Measurements from ENCODE around the gene CEND1.

Gene CEND1

GRCh38 chr11:818396-819128 lies 28.7 kb upstream of the CEND1 start, which contains the start of gene PNPLA2:
Gene PNPLA2, plus strand, starts transcription at chr11:818914. Its CDS starts 805 bp downstream, at chr11:819719.
- Histone ChIP-seq H4K8ac (ENCODE audit: low read depth, low read length) (no peak within 1 kb of the TSS), H2BK120ac (ENCODE audit: low read depth, low read length) (no peak within 1 kb of the TSS), H3K79me1 (ENCODE audit: low read length) (peaks cover 4% of the 10 kb centered on the region), H3K4me2 (ENCODE audit: low read length) (peak within 1 kb of the TSS; percentile 89), H3K27ac (ENCODE audit: low read depth, low read length) (peak within 1 kb of the TSS; percentile 14), H3K4me3 (ENCODE audit: low read length) (peak within 1 kb of the TSS; percentile 73), H3K56ac (ENCODE audit: low read length) (peak within 1 kb of the TSS; percentile 92), H3K9ac (ENCODE audit: low read length) (peak within 1 kb of the TSS; percentile 86), H3K4me1 (ENCODE audit: control insufficient read depth, low read depth, low read length) (peaks cover 4% of the 10 kb centered on the region), H2BK5ac (ENCODE audit: low read length) (no peak within 1 kb of the TSS), H2BK15ac (replicated peaks; ENCODE audit: low read depth) (no peak within 1 kb of the TSS), H3K36me3 (ENCODE audit: control insufficient read depth, insufficient read depth, low read length) (no peaks in the 10 kb centered on the region), H3K18ac (ENCODE audit: low read length) (peak within 1 kb of the TSS; percentile 51), H3K79me2 (ENCODE audit: control insufficient read depth, insufficient read depth, low read length) (no peaks in the 10 kb centered on the region), H3K27me3 (ENCODE audit: insufficient read depth, low read length, poor library complexity) (no peaks in the 10 kb centered on the region), H4K5ac (ENCODE audit: low read length) (no peak within 1 kb of the TSS), H3K4ac (ENCODE audit: low read depth, low read length) (peak within 1 kb of the TSS; percentile 65), H2AK5ac (ENCODE audit: low read length) (no peak within 1 kb of the TSS), H3K23ac (ENCODE audit: low read length) (no peak within 1 kb of the TSS)
- no CpG with 5 or more reads among the region's 20 CpGs for WGBS (ENCODE audit: extremely low coverage, insufficient coverage, low lambda C conversion rate)
- DNase-seq: no peak

GRCh38 chr11:816433-816779 lies 26.5 kb upstream of the CEND1 start:
- Histone ChIP-seq H4K5ac (ENCODE audit: low read length) (no peak overlapping the region), H3K56ac (ENCODE audit: low read length) (no peak overlapping the region), H3K4ac (ENCODE audit: low read depth, low read length) (no peak overlapping the region), H3K18ac (ENCODE audit: low read length) (no peak overlapping the region), H3K4me2 (ENCODE audit: low read length) (no peak overlapping the region), H2AK5ac (ENCODE audit: low read length) (no peak overlapping the region), H3K9ac (ENCODE audit: low read length) (no peak overlapping the region), H2BK15ac (replicated peaks; ENCODE audit: low read depth) (no peak overlapping the region), H3K23ac (ENCODE audit: low read length) (no peak overlapping the region), H3K27ac (ENCODE audit: low read depth, low read length) (no peak overlapping the region), H3K27me3 (ENCODE audit: insufficient read depth, low read length, poor library complexity) (no peaks in the 10 kb centered on the region), H3K79me1 (ENCODE audit: low read length) (peaks cover 14% of the 10 kb centered on the region), H2BK120ac (ENCODE audit: low read depth, low read length) (no peak overlapping the region), H3K4me3 (ENCODE audit: low read length) (no peak overlapping the region), H3K36me3 (ENCODE audit: control insufficient read depth, insufficient read depth, low read length) (peaks cover 17% of the 10 kb centered on the region), H4K8ac (ENCODE audit: low read depth, low read length) (no peak overlapping the region), H3K4me1 (ENCODE audit: control insufficient read depth, low read depth, low read length) (peaks cover 4% of the 10 kb centered on the region), H3K79me2 (ENCODE audit: control insufficient read depth, insufficient read depth, low read length) (peaks cover 9% of the 10 kb centered on the region), H2BK5ac (ENCODE audit: low read length) (no peak overlapping the region)
- WGBS (ENCODE audit: extremely low coverage, insufficient coverage, low lambda C conversion rate): no CpG with 5 or more reads among the region's 11 CpGs
- peak; percentile 62 for DNase-seq

- no peak for DNase-seq
These were observed 26.0 kb upstream of the CEND1 start for GRCh38 chr11:815675-816432.

GRCh38 chr11:813456-814096 lies 23.7 kb upstream of the CEND1 start:
- Histone ChIP-seq H2BK120ac (ENCODE audit: low read depth, low read length) (no peak overlapping the region), H3K27me3 (ENCODE audit: insufficient read depth, low read length, poor library complexity) (no peaks in the 10 kb centered on the region), H2BK15ac (replicated peaks; ENCODE audit: low read depth) (no peak overlapping the region), H2AK5ac (ENCODE audit: low read length) (no peak overlapping the region), H3K36me3 (ENCODE audit: control insufficient read depth, insufficient read depth, low read length) (peaks cover 19% of the 10 kb centered on the region), H3K4me2 (ENCODE audit: low read length) (no peak overlapping the region), H3K56ac (ENCODE audit: low read length) (no peak overlapping the region), H3K18ac (ENCODE audit: low read length) (no peak overlapping the region), H3K4me1 (ENCODE audit: control insufficient read depth, low read depth, low read length) (peaks cover 4% of the 10 kb centered on the region), H3K79me1 (ENCODE audit: low read length) (peaks cover 19% of the 10 kb centered on the region), H3K4me3 (ENCODE audit: low read length) (no peak overlapping the region), H3K79me2 (ENCODE audit: control insufficient read depth, insufficient read depth, low read length) (peaks cover 30% of the 10 kb centered on the region), H3K4ac (ENCODE audit: low read depth, low read length) (no peak overlapping the region), H4K5ac (ENCODE audit: low read length) (no peak overlapping the region), H3K23ac (ENCODE audit: low read length) (no peak overlapping the region), H3K9ac (ENCODE audit: low read length) (no peak overlapping the region), H4K8ac (ENCODE audit: low read depth, low read length) (no peak overlapping the region), H2BK5ac (ENCODE audit: low read length) (no peak overlapping the region), H3K27ac (ENCODE audit: low read depth, low read length) (no peak overlapping the region)
- DNase-seq: no peak
- no CpG with 5 or more reads among the region's 9 CpGs for WGBS (ENCODE audit: extremely low coverage, insufficient coverage, low lambda C conversion rate)

More at GRCh38 chr11:815675-816432, 26.0 kb upstream of the CEND1 start:
- Histone ChIP-seq H3K27ac (ENCODE audit: low read depth, low read length) (no peak overlapping the region), H3K56ac (ENCODE audit: low read length) (no peak overlapping the region), H3K36me3 (ENCODE audit: control insufficient read depth, insufficient read depth, low read length) (peaks cover 19% of the 10 kb centered on the region), H3K4me2 (ENCODE audit: low read length) (no peak overlapping the region), H3K79me2 (ENCODE audit: control insufficient read depth, insufficient read depth, low read length) (peaks cover 15% of the 10 kb centered on the region), H3K79me1 (ENCODE audit: low read length) (peaks cover 17% of the 10 kb centered on the region), H4K5ac (ENCODE audit: low read length) (no peak overlapping the region), H3K18ac (ENCODE audit: low read length) (no peak overlapping the region), H3K4ac (ENCODE audit: low read depth, low read length) (no peak overlapping the region), H2BK15ac (replicated peaks; ENCODE audit: low read depth) (no peak overlapping the region), H4K8ac (ENCODE audit: low read depth, low read length) (no peak overlapping the region), H3K4me1 (ENCODE audit: control insufficient read depth, low read depth, low read length) (peaks cover 6% of the 10 kb centered on the region), H3K23ac (ENCODE audit: low read length) (no peak overlapping the region), H2AK5ac (ENCODE audit: low read length) (no peak overlapping the region), H3K9ac (ENCODE audit: low read length) (no peak overlapping the region), H2BK120ac (ENCODE audit: low read depth, low read length) (no peak overlapping the region), H2BK5ac (ENCODE audit: low read length) (no peak overlapping the region), H3K4me3 (ENCODE audit: low read length) (no peak overlapping the region), H3K27me3 (ENCODE audit: insufficient read depth, low read length, poor library complexity) (no peaks in the 10 kb centered on the region)
- no CpG with 5 or more reads among the region's 11 CpGs for WGBS (ENCODE audit: extremely low coverage, insufficient coverage, low lambda C conversion rate)

GRCh38 chr11:813072-813455 lies 23.2 kb upstream of the CEND1 start:
- Histone ChIP-seq H4K8ac (ENCODE audit: low read depth, low read length) (no peak overlapping the region), H2BK120ac (ENCODE audit: low read depth, low read length) (no peak overlapping the region), H3K4me3 (ENCODE audit: low read length) (no peak overlapping the region), H3K56ac (ENCODE audit: low read length) (no peak overlapping the region), H2BK5ac (ENCODE audit: low read length) (no peak overlapping the region), H3K79me1 (ENCODE audit: low read length) (peaks cover 19% of the 10 kb centered on the region), H3K9ac (ENCODE audit: low read length) (no peak overlapping the region), H3K4ac (ENCODE audit: low read depth, low read length) (no peak overlapping the region), H3K27ac (ENCODE audit: low read depth, low read length) (no peak overlapping the region), H4K5ac (ENCODE audit: low read length) (no peak overlapping the region), H2AK5ac (ENCODE audit: low read length) (no peak overlapping the region), H3K36me3 (ENCODE audit: control insufficient read depth, insufficient read depth, low read length) (peaks cover 19% of the 10 kb centered on the region), H3K4me1 (ENCODE audit: control insufficient read depth, low read depth, low read length) (peaks cover 3% of the 10 kb centered on the region), H3K27me3 (ENCODE audit: insufficient read depth, low read length, poor library complexity) (no peaks in the 10 kb centered on the region), H3K79me2 (ENCODE audit: control insufficient read depth, insufficient read depth, low read length) (peaks cover 33% of the 10 kb centered on the region), H2BK15ac (replicated peaks; ENCODE audit: low read depth) (no peak overlapping the region), H3K23ac (ENCODE audit: low read length) (no peak overlapping the region), H3K4me2 (ENCODE audit: low read length) (no peak overlapping the region), H3K18ac (ENCODE audit: low read length) (no peak overlapping the region)
- DNase-seq: no peak
- no CpG with 5 or more reads among the region's 6 CpGs for WGBS (ENCODE audit: extremely low coverage, insufficient coverage, low lambda C conversion rate)
